Ecto neural progenitor cell (in vitro differentiated cells): ENCODE data around the gene UGT2B28.
"Not testable (repeated sequence)": the region's sequence is repeated elsewhere in the genome, so short reads cannot be mapped to it uniquely, and the experiment has no call there.

Source experiments
- DNase-seq: peaks from one replicate; pipeline ENCODE4 v3.0.0-alpha.2; 2018; ENCODE audit warnings: low spot score

The UGT2B28 gene

GRCh38 chr4:69343558-69344420 is 63.5 kb downstream of the UGT2B28 start:
- DNase-seq: not testable (repeated sequence)
